ENCODE measurements around the gene CCND3. TPM values are rescaled to one million over a fixed set of nuclear protein-coding genes. Genes with fewer than 3 reads are reported as not detected.

CCND3 gene
- total RNA-seq, 1 experiment from 2014 or later, result 39.9 TPM

GRCh38 chr6:41931792-41932191 is 9.8 kb downstream of the CCND3 start:
- Histone ChIP-seq H3K36me3 (ENCODE audit: insufficient read depth, low read length, poor library complexity, severe bottlenecking) (peaks cover 76% of the 10 kb centered on the region), H3K4me3 (ENCODE audit: low read depth, low read length, poor library complexity, severe bottlenecking) (no peak overlapping the region)
- POLR2A ChIA-PET (ENCODE audit: low non-redundant PET), result no interaction called here

GRCh38 chr6:41929924-41930323 is 11.7 kb downstream of the CCND3 start:
- Histone ChIP-seq H3K27ac (ENCODE audit: low read depth, low read length, poor library complexity, severe bottlenecking) (no peak overlapping the region), H3K4me3 (ENCODE audit: low read depth, low read length, poor library complexity, severe bottlenecking) (no peak overlapping the region), H3K36me3 (ENCODE audit: insufficient read depth, low read length, poor library complexity, severe bottlenecking) (peaks cover 81% of the 10 kb centered on the region), H3K27me3 (replicated peaks; ENCODE audit: insufficient read depth, low read depth, low read length, poor library complexity) (no peaks in the 10 kb centered on the region), H3K4me1 (ENCODE audit: insufficient read depth, low read length, poor library complexity, severe bottlenecking) (no peaks in the 10 kb centered on the region), H3K9me3 (ENCODE audit: low read depth, low read length, poor library complexity, severe bottlenecking) (no peaks in the 10 kb centered on the region)
- TF ChIP-seq EZH2 (IDR thresholded peaks at IDR 0.05; ENCODE audit: borderline replicate concordance, low read depth, low read length, poor library complexity, severe bottlenecking) (no peak), CTCF (conservative IDR thresholded peaks at IDR 0.05; ENCODE audit: low read depth, low read length) (no peak)
- no peak for DNase-seq (ENCODE audit: low spot score)
- ChIA-PET POLR2A (ENCODE audit: low non-redundant PET) (no interaction called here), CTCF (no interaction called here)
- no TSS peak for BruUV-seq (replicated peaks)
- intact Hi-C loops (cut with micrococcal nuclease; ENCODE audit: unreplicated experiment), result no loop called here

More at GRCh38 chr6:41931792-41932191, 9.8 kb downstream of the CCND3 start:
- no peaks in the 10 kb centered on the region for H3K4me1 ChIP-seq (ENCODE audit: insufficient read depth, low read length, poor library complexity, severe bottlenecking)
- DNase-seq (ENCODE audit: low spot score), result no peak
- intact Hi-C loops (cut with micrococcal nuclease; ENCODE audit: unreplicated experiment), result no loop called here
- CTCF ChIA-PET, result no interaction called here
- TF ChIP-seq CTCF (conservative IDR thresholded peaks at IDR 0.05; ENCODE audit: low read depth, low read length), result no peak
- no peak for TF ChIP-seq EZH2 (IDR thresholded peaks at IDR 0.05; ENCODE audit: borderline replicate concordance, low read depth, low read length, poor library complexity, severe bottlenecking)
- H3K27ac ChIP-seq (ENCODE audit: low read depth, low read length, poor library complexity, severe bottlenecking), result no peak overlapping the region
- H3K9me3 ChIP-seq (ENCODE audit: low read depth, low read length, poor library complexity, severe bottlenecking), result no peaks in the 10 kb centered on the region
- no peaks in the 10 kb centered on the region for H3K27me3 ChIP-seq (replicated peaks; ENCODE audit: insufficient read depth, low read depth, low read length, poor library complexity)
- BruUV-seq (replicated peaks), result no TSS peak

- no peaks in the 10 kb centered on the region for H3K27me3 ChIP-seq (replicated peaks; ENCODE audit: insufficient read depth, low read depth, low read length, poor library complexity)
- H3K36me3 ChIP-seq (ENCODE audit: insufficient read depth, low read length, poor library complexity, severe bottlenecking), result peaks cover 76% of the 10 kb centered on the region
- DNase-seq (ENCODE audit: low spot score), result no peak
- no peak overlapping the region for H3K27ac ChIP-seq (ENCODE audit: low read depth, low read length, poor library complexity, severe bottlenecking)
- intact Hi-C loops (cut with micrococcal nuclease; ENCODE audit: unreplicated experiment), result no loop called here
- ChIA-PET CTCF (no interaction called here), POLR2A (ENCODE audit: low non-redundant PET) (no interaction called here)
- peaks cover 9% of the 10 kb centered on the region for H3K4me1 ChIP-seq (ENCODE audit: insufficient read depth, low read length, poor library complexity, severe bottlenecking)
- BruUV-seq (replicated peaks), result no TSS peak
- TF ChIP-seq EZH2 (IDR thresholded peaks at IDR 0.05; ENCODE audit: borderline replicate concordance, low read depth, low read length, poor library complexity, severe bottlenecking) (no peak), CTCF (conservative IDR thresholded peaks at IDR 0.05; ENCODE audit: low read depth, low read length) (no peak)
- H3K9me3 ChIP-seq (ENCODE audit: low read depth, low read length, poor library complexity, severe bottlenecking), result no peaks in the 10 kb centered on the region
- H3K4me3 ChIP-seq (ENCODE audit: low read depth, low read length, poor library complexity, severe bottlenecking), result no peak overlapping the region
Measured at GRCh38 chr6:41927253-41927652, 14.4 kb downstream of the CCND3 start.

All from A673 (cell line).